H9 (cell line): ENCODE results near the gene SEMA5A. TPM values are rescaled to one million over a fixed set of nuclear protein-coding genes. Genes with fewer than 3 reads are reported as not detected.

Experiments used
- DNase-seq: peaks from one replicate; pipeline ENCODE4 v3.0.0-alpha.2; 2017
- H2AFZ ChIP-seq: one replicate; pipeline ENCODE4 v1.6.1; 2013; ENCODE audit warnings: mild to moderate bottlenecking, low read length, control low read depth, moderate library complexity
- H2AK5ac ChIP-seq: 2 replicates; pipeline ENCODE4 v1.6.1; 2013; ENCODE audit warnings: low read length, control low read depth, mixed read lengths; ENCODE audit not compliant: insufficient read length
- H2BK120ac ChIP-seq: one replicate; pipeline ENCODE4 v1.6.1; 2013; ENCODE audit warnings: low read depth, mild to moderate bottlenecking, low read length, control low read depth, inconsistent platforms; ENCODE audit not compliant: poor library complexity, severe bottlenecking
- H2BK12ac ChIP-seq: 2 replicates; pipeline ENCODE4 v1.6.1; 2013; ENCODE audit warnings: low read length, control low read depth, mixed read lengths, low read depth; ENCODE audit not compliant: insufficient read length
- H2BK15ac ChIP-seq: 2 replicates; pipeline ENCODE4 v1.6.1; 2013; ENCODE audit warnings: low read depth, low read length, control low read depth
- H2BK20ac ChIP-seq: one replicate; pipeline ENCODE4 v1.6.1; 2013; ENCODE audit warnings: low read depth, mild to moderate bottlenecking, low read length, control low read depth, inconsistent platforms; ENCODE audit not compliant: poor library complexity, severe bottlenecking
- H2BK5ac ChIP-seq: 2 replicates; pipeline ENCODE4 v1.6.1; 2013; ENCODE audit warnings: low read length, control low read depth, mixed read lengths; ENCODE audit not compliant: insufficient read length
- H3K14ac ChIP-seq: 2 replicates; pipeline ENCODE4 v1.6.1; 2013; ENCODE audit warnings: low read length, control low read depth; ENCODE audit not compliant: insufficient read depth
- H3K18ac ChIP-seq: 2 replicates; pipeline ENCODE4 v1.6.1; 2013; ENCODE audit warnings: low read depth, mild to moderate bottlenecking, mixed read lengths, low read length, control low read depth; ENCODE audit not compliant: insufficient read length
- H3K23ac ChIP-seq: 2 replicates; pipeline ENCODE4 v1.6.1; 2013; ENCODE audit warnings: low read length, control low read depth, mixed read lengths, low read depth; ENCODE audit not compliant: insufficient read length
- H3K23me2 ChIP-seq: 2 replicates; pipeline ENCODE4 v1.6.1; 2013; ENCODE audit warnings: low read depth, mild to moderate bottlenecking, mixed read lengths, low read length, control low read depth; ENCODE audit not compliant: insufficient read length, poor library complexity, severe bottlenecking
- H3K27ac ChIP-seq: 2 replicates; pipeline ENCODE4 v1.5.1; 2013; ENCODE audit warnings: low read length, control low read depth, mixed read lengths, low read depth; ENCODE audit not compliant: insufficient read length
- H3K27me3 ChIP-seq: 2 replicates; pipeline ENCODE4 v1.6.1; 2013; ENCODE audit warnings: low read length, control low read depth, inconsistent platforms; ENCODE audit not compliant: insufficient read depth
- H3K4ac ChIP-seq: 2 replicates; pipeline ENCODE4 v1.6.1; 2013; ENCODE audit warnings: low read depth, mild to moderate bottlenecking, control low read depth, inconsistent platforms, low read length, moderate library complexity
- H3K4me1 ChIP-seq: 2 replicates; pipeline ENCODE4 v1.6.1; 2013; ENCODE audit warnings: low read length, control low read depth, inconsistent platforms; ENCODE audit not compliant: insufficient read depth
- H3K4me2 ChIP-seq: 2 replicates; pipeline ENCODE4 v1.6.1; 2013; ENCODE audit warnings: low read length, control low read depth, mixed read lengths; ENCODE audit not compliant: insufficient read length, insufficient read depth
- H3K56ac ChIP-seq: 2 replicates; pipeline ENCODE4 v1.6.1; 2013; ENCODE audit warnings: low read depth, mild to moderate bottlenecking, mixed read lengths, low read length, control low read depth; ENCODE audit not compliant: insufficient read length
- H3K79me1 ChIP-seq: 2 replicates; pipeline ENCODE4 v1.6.1; 2013; ENCODE audit warnings: low read depth, mild to moderate bottlenecking, moderate library complexity, low read length, control low read depth, inconsistent platforms; ENCODE audit not compliant: insufficient read depth, poor library complexity, severe bottlenecking
- H3K79me2 ChIP-seq: 2 replicates; pipeline ENCODE4 v1.6.1; 2013; ENCODE audit warnings: low read length, control low read depth, inconsistent platforms; ENCODE audit not compliant: insufficient read depth
- H3K9ac ChIP-seq: 2 replicates; pipeline ENCODE4 v1.6.1; 2013; ENCODE audit warnings: low read length, control low read depth, mixed read lengths; ENCODE audit not compliant: insufficient read length; ENCODE audit errors: extremely low read depth
- H3K9me3 ChIP-seq: one replicate; pipeline ENCODE4 v1.6.1; 2013; ENCODE audit warnings: low read depth, low read length, inconsistent platforms; ENCODE audit not compliant: control insufficient read depth
- H3T11ph ChIP-seq: one replicate; pipeline ENCODE4 v1.6.1; 2013; ENCODE audit warnings: mild to moderate bottlenecking, low read length, control low read depth, inconsistent platforms
- H4K20me1 ChIP-seq: one replicate; pipeline ENCODE4 v1.6.1; 2013; ENCODE audit not compliant: control insufficient read depth, insufficient read length, insufficient read depth
- H4K5ac ChIP-seq: 2 replicates; pipeline ENCODE4 v1.6.1; 2013; ENCODE audit warnings: low read depth, mild to moderate bottlenecking, mixed read lengths, low read length, control low read depth; ENCODE audit not compliant: insufficient read length
- H4K8ac ChIP-seq: replicated peaks from 2 replicates; pipeline ENCODE4 v1.6.1; 2013; ENCODE audit warnings: low read length, control low read depth, mixed read lengths, low read depth; ENCODE audit not compliant: insufficient read length
- H4K91ac ChIP-seq: 2 replicates; pipeline ENCODE4 v1.6.1; 2013; ENCODE audit warnings: low read depth, mild to moderate bottlenecking, moderate library complexity, mixed read lengths, low read length, control low read depth; ENCODE audit not compliant: insufficient read length
- H3K27ac Mint-ChIP-seq, 3 experiments: 2 replicates in 2 of 3; 3 replicates in 1 of 3; pipeline ENCODE4 v1.8.0; 2020 to 2021; ENCODE audit warnings: mixed read lengths in 3 of 3, mild to moderate bottlenecking in 1 of 3, moderate library complexity in 1 of 3
- H3K27me3 Mint-ChIP-seq: 2 replicates; pipeline ENCODE4 v1.8.0; 2021; ENCODE audit warnings: low read depth, mild to moderate bottlenecking, moderate library complexity, mixed read lengths
- H3K36me3 Mint-ChIP-seq, 3 experiments: 2 replicates in 2 of 3; 3 replicates in 1 of 3; pipeline ENCODE4 v1.8.0; 2020 to 2021; ENCODE audit warnings: low read depth in 3 of 3, mixed read lengths in 3 of 3; ENCODE audit not compliant: insufficient read depth in 1 of 3
- H3K4me1 Mint-ChIP-seq, 2 experiments: 2 replicates each; pipeline ENCODE4 v1.8.0; 2020; ENCODE audit warnings: mixed read lengths in 2 of 2
- H3K4me3 Mint-ChIP-seq, 2 experiments: 2 replicates in 1 of 2; 3 replicates in 1 of 2; pipeline ENCODE4 v1.8.0; 2020 to 2021; ENCODE audit warnings: mild to moderate bottlenecking in 2 of 2, mixed read lengths in 2 of 2, moderate library complexity in 1 of 2
- H3K9me3 Mint-ChIP-seq, 2 experiments: 2 replicates in 1 of 2; 3 replicates in 1 of 2; pipeline ENCODE4 v1.8.0; 2020; ENCODE audit warnings: mild to moderate bottlenecking in 2 of 2, mixed read lengths in 2 of 2, moderate library complexity in 1 of 2
- WGBS: extraction: QIAGEN DNeasy Blood & Tissue Kit; methylation state at CpG from one replicate; pipeline ENCODE4 v1.1.7; 2013; ENCODE audit warnings: missing lambda C conversion rate, low lambda C conversion rate, mixed read lengths; ENCODE audit not compliant: insufficient read length; ENCODE audit errors: extremely low coverage; 5-methylcytosine and 5-hydroxymethylcytosine counted together
- total RNA-seq: library from RNA; stranded (reverse); gene quantifications from 2 replicates; pipeline ENCODE4 v1.2.1, GENCODE V29; 2021
- TF ChIP-seq, protein P1 (sequence below): fragments of 200-600 bp; sonication (generic); conservative IDR thresholded peaks from 3 replicates; pipeline ENCODE4 v1.8.0; 2021; ENCODE audit warnings: antibody characterized with exemption, mild to moderate bottlenecking

The SEMA5A gene
- total RNA-seq, 1 experiment from 2014 or later, result 4.3 TPM

DNA sequence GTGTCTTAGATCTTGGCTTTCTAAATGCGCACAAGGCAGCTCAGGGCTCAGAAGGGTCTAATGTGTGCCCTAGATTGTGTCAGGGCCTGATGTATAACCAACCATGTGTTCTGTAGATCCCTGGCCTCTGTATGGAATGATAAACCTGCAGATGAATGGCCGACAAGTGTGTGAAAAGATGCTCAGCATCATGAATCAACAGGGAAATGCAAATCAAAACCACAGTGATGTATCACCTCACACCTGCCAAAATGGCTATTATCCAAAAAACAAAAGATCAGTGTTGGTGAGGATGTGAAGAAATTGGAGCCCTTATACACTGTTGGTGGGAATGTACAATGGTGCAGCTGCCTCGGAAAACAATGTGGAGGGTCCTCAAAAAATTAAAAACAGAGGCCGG lies 489.8 kb downstream of the SEMA5A start:
- Histone ChIP-seq H3K27me3 (no peaks in the 10 kb centered on the region), H3K23me2 (no peaks in the 10 kb centered on the region), H3K9me3 (no peaks in the 10 kb centered on the region), H2BK12ac (no peak overlapping the region), H3K4ac (no peak overlapping the region), H2AFZ (no peak overlapping the region), H3K27ac (no peak overlapping the region), H3K14ac (no peak overlapping the region), H3K4me1 (no peaks in the 10 kb centered on the region), H4K91ac (no peak overlapping the region), H3K56ac (no peak overlapping the region), H2BK20ac (no peak overlapping the region), H4K8ac (no peak overlapping the region), H3T11ph (no peak overlapping the region), H3K79me1 (no peaks in the 10 kb centered on the region), H4K5ac (no peak overlapping the region), H3K4me2 (no peak overlapping the region), H3K23ac (no peak overlapping the region), H4K20me1 (no peaks in the 10 kb centered on the region), H3K9ac (no peak overlapping the region), H2BK15ac (no peak overlapping the region), H3K79me2 (no peaks in the 10 kb centered on the region), H3K18ac (no peak overlapping the region), H2BK120ac (no peak overlapping the region), H2AK5ac (no peak overlapping the region), H2BK5ac (no peak overlapping the region)
- no peak for DNase-seq
- no peaks in the 10 kb centered on the region for H3K36me3 Mint-ChIP-seq
- no peaks in the 10 kb centered on the region for H3K27me3 Mint-ChIP-seq
- WGBS, result no CpG with 5 or more reads among the region's 4 CpGs
- TF ChIP-seq, protein P1, sequence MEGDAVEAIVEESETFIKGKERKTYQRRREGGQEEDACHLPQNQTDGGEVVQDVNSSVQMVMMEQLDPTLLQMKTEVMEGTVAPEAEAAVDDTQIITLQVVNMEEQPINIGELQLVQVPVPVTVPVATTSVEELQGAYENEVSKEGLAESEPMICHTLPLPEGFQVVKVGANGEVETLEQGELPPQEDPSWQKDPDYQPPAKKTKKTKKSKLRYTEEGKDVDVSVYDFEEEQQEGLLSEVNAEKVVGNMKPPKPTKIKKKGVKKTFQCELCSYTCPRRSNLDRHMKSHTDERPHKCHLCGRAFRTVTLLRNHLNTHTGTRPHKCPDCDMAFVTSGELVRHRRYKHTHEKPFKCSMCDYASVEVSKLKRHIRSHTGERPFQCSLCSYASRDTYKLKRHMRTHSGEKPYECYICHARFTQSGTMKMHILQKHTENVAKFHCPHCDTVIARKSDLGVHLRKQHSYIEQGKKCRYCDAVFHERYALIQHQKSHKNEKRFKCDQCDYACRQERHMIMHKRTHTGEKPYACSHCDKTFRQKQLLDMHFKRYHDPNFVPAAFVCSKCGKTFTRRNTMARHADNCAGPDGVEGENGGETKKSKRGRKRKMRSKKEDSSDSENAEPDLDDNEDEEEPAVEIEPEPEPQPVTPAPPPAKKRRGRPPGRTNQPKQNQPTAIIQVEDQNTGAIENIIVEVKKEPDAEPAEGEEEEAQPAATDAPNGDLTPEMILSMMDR, result no peak
- no peak overlapping the region for H3K27ac Mint-ChIP-seq
- H3K9me3 Mint-ChIP-seq, result no peaks in the 10 kb centered on the region
- no peak overlapping the region for H3K4me3 Mint-ChIP-seq
- H3K4me1 Mint-ChIP-seq, result no peaks in the 10 kb centered on the region
